HG02943 (cell line): ENCODE measurements around the gene SLC2A4RG.

ENCODE experiments used
- ATAC-seq: cut with Tn5 transposase; IDR thresholded peaks from one replicate; pipeline ENCODE4 v1.9.1; 2021; ENCODE audit warnings: mild to moderate bottlenecking, low read depth, moderate library complexity; ENCODE audit not compliant: unreplicated experiment

Gene SLC2A4RG

DNA sequence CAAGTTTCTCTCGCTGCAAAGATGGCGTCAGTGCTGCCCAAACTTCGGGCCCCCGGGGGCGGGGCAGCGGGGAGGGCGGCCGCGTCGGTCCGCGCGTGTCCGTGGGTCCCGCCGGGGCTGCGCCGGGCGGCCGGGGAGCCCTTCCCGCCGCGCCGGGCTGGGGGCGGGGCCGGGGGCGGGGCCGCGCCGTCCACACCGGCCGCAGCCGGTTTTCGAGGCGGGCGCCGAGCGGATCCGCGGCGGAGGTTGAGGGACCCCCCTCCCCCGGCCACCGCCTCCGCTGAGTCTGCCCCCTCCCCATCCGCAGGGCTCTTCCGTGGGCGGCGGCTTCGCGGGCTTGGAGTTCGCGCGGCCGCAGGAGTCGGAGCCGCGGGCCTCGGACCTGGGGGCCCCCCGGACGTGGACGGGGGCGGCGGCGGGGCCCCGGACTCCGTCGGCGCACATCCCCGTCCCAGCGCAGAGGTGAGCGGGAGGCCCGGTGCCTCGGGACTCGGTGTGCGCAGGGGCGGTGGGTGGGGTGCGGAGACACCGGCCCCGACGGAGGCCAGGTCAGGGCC, 572 bp downstream of the SLC2A4RG start:
- ATAC-seq: no peak

- no peak for ATAC-seq
These were observed 1.2 kb downstream of the SLC2A4RG start for GRCh38 chr20:63740627-63741353.

GRCh38 chr20:63741354-63741675, 1.7 kb downstream of the SLC2A4RG start:
- no peak for ATAC-seq

GRCh38 chr20:63741676-63742380, 2.3 kb downstream of the SLC2A4RG start:
- no peak for ATAC-seq

- no peak for ATAC-seq
These were observed 2.9 kb downstream of the SLC2A4RG start for GRCh38 chr20:63742381-63743024.

GRCh38 chr20:63743210-63743970, 3.8 kb downstream of the SLC2A4RG start:
- ATAC-seq: no peak

- ATAC-seq: no peak
These were observed 4.6 kb downstream of the SLC2A4RG start for GRCh38 chr20:63744158-63744557.

DNA sequence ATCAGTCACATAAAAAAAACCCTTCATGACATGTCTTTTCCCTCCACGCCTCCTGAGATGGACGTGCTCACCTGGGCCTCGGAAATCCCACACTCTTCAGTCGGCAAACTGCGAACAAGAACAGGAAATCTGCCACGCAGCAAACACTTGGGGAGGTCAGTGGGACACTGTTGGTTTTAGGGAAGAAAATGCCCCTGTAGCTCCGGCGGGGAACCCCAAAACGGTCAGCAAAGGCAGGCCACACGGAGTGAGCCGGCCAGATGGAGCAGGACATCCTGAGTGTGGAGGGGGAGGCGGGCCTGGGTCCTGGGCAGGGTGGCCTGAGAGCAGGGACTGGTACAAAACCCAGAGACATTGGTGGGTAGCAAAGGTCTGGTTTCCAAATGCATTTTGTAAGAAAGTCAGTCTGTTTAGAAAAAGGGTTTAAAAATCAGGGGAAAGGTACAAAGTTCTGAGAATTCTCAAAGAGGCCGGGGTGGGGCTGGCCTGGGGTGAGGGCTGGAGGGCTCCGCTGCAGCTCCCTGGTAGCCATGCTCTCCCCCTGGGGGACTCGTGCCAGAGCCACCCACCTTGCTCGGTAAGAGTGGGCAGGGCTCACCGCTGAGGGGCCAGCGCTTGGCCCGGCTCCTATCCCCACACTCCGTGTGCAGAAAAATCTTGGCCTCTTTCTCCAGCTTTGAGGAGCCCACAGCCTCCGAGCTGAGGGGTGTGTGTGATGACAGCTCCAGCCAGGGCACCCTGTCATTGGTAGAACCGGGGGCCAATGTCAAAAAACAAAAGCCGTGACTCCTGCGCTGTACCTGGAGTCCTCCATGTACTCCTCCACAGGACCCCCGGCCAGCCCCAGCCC, 5.2 kb downstream of the SLC2A4RG start:
- no peak for ATAC-seq

DNA sequence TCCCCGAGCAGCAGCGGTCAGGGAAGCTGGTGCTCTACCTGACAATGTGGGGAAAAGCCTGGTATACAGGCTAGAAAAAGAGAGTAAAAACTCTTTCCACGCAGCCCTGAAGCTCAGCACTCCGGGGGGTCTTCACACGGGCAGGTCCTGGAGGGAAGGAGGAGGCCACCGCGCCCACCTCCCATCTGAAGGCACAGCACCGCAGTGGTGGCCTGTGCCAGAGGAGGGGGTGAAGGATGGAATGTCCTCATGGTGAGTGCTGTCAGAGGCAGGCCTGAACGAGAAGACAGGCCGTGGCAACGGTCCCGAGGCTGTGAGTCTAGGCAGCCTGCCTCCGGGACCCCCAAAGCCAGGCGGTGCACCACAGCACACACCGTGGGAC, 5.8 kb downstream of the SLC2A4RG start:
- no peak for ATAC-seq

- no peak for ATAC-seq
These were observed 6.6 kb downstream of the SLC2A4RG start for GRCh38 chr20:63745961-63746731.

GRCh38 chr20:63746751-63747315, 7.3 kb downstream of the SLC2A4RG start:
- ATAC-seq: no peak

DNA sequence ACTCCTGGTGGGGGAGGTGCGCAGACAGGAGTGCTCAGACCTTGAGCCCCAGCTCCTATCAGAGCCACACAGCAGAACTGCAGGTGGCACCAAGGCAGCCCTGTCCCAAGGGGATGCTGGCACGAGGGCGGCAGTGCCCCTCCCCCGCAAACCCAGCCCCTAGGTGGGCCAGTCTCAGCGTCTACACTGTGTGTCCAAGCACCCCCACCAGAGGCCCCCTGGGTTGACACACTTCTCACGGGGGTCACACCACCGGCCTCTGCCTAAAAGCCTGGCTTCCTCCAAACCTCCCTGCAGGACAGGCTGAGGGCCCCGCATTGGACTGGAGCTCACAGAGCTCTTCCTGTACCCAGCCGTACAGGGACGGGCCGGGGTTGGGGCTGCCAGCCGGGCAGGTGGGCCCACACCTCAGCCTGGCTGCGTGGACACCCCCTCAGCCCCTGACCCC, 8.1 kb downstream of the SLC2A4RG start:
- ATAC-seq: no peak

DNA sequence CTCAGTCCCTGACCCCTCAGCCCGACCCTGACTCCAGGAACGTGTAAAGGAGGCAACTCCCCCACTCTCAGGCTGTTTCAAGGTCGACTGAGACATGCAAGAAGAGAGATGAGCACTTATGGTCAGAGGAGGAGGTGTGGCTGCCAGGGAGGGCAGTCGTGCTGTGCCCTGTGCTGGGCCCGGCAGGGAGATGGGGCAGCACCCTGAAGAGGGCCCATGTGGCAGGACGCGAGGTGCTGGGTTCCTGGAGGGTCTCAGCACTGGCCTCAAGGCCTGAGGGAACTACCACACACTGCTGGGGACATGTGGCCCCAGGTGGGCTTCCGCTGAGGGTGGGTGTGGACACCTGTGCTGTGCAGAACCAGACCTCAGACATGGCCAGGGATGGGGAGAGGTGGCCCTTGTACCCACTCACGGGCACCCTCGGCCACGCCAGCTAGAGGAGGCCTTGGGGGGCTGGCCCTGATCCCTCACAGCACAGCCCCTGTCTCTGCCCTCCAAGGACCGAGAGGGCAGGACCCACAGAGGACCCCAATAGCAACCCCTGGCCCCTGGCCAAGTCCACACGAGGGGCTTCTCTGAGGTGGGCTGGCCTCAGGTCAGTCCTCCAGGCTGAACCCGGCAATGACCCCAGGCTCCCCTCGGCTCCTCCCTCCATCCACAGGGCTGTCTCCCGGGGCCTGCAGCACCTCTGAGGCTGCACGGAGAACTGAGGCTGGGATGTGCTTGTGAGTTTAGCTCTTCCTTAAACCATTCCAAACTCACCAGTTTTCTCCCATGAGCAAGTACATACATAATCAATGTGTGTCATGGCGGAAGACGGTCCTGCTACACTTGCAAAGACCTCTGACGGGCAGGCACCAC, 8.7 kb downstream of the SLC2A4RG start:
- ATAC-seq: no peak

- ATAC-seq: no peak
These were observed 9.3 kb downstream of the SLC2A4RG start for GRCh38 chr20:63748934-63749270.

- no peak for ATAC-seq
These were observed 10.3 kb downstream of the SLC2A4RG start for GRCh38 chr20:63749597-63750508.

GRCh38 chr20:63750807-63751470, 11.4 kb downstream of the SLC2A4RG start:
- no peak for ATAC-seq
